ENCODE results near the gene ELAVL1. TPM values are rescaled to one million over a fixed set of nuclear protein-coding genes. Genes with fewer than 3 reads are reported as not detected.

The ELAVL1 gene
- total and polyA plus RNA-seq, 9 of the 15 experiments (the other 6 are each of a cell fraction or from before 2014, with no cell fraction given) = 4.3 to 172 (median 69.2) TPM

- no peaks in the 10 kb centered on the region; the same call in 1 of the 2 replicates for H3K9me3 ChIP-seq (replicated peaks; ENCODE audit: control insufficient read depth, insufficient read depth, low read depth, low read length)
- no peak for DNase-seq (ENCODE audit: extremely low read depth in 1 of 4, low spot score in 3 of 4)
- ChIA-PET CTCF (ENCODE audit: low intra/inter-chr PET ratio) (no interaction called here), POLR2A (interaction anchor here (1.0 kb wide), 1 partner anchor 8 kb away, joined by 3 read pairs; no protein-coding TSS in a partner anchor)
- BruUV-seq (replicated peaks) = no TSS peak
- 0 out of 4 replicates have a peak overlapping the region, but pooled peaks of 1 of the 2 experiments have one; percentile 38 for H3K9ac ChIP-seq (ENCODE audit: insufficient read depth in 1 of 2, low read depth in 2 of 2, low read length in 2 of 2)
- H3K4me3 ChIP-seq = no peak overlapping the region
- no peaks in the 10 kb centered on the region for H3K27me3 ChIP-seq (ENCODE audit: control insufficient read depth in 2 of 2, insufficient read depth in 2 of 2, low read length in 2 of 2)
- H3K4me2 ChIP-seq (ENCODE audit: insufficient read depth, low read length) = no peak overlapping the region
- TF ChIP-seq ZNF41 (CRISPR knock-in tag; conservative IDR thresholded peaks at IDR 0.05) (no peak), ZNF75A (CRISPR knock-in tag; IDR thresholded peaks at IDR 0.05) (no peak), POLR2G (IDR thresholded peaks at IDR 0.05; ENCODE audit: low read depth, low read length) (0 out of 2 replicates have a peak, but pooled peaks have one; percentile 51), ZFP91 (CRISPR knock-in tag; IDR thresholded peaks at IDR 0.05) (no peak), BCL6 (CRISPR knock-in tag; IDR thresholded peaks at IDR 0.05) (no peak)
- 87% methylated on average over 7 of the region's 8 CpGs for WGBS (ENCODE audit: insufficient coverage, low coverage, missing lambda C conversion rate)
- no peak overlapping the region for H3K27ac ChIP-seq (ENCODE audit: extremely low read depth, low read depth, low read length)
- peaks cover 49% of the 10 kb centered on the region for H3K79me2 ChIP-seq (ENCODE audit: control insufficient read depth, insufficient read depth, low read length)
- H3K36me3 ChIP-seq (ENCODE audit: control insufficient read depth, insufficient read depth, low read length) = peaks cover 93% of the 10 kb centered on the region
- in situ Hi-C loops (cut with MboI) = no loop called here
- intact Hi-C loops (cut with micrococcal nuclease) = no loop called here
- ATAC-seq = no peak
- FAIRE-seq = no peak
- H2AFZ ChIP-seq (ENCODE audit: low read depth, low read length) = no peak overlapping the region
- peaks cover 12 to 45% of the 10 kb centered on the region in 2 experiments; a peak in 4 of 5 replicates for H3K4me1 ChIP-seq (replicated peaks in 1 of 2; ENCODE audit: control insufficient read depth in 2 of 2, insufficient read depth in 2 of 2, low read length in 2 of 2)
- peaks cover 3% of the 10 kb centered on the region for H3K9me1 ChIP-seq (ENCODE audit: control insufficient read depth, insufficient read depth, low read length)
- peaks cover 29% of the 10 kb centered on the region; the same call in 1 of the 2 replicates for H4K20me1 ChIP-seq (replicated peaks; ENCODE audit: control insufficient read depth, insufficient read depth, low read length)
Measured at GRCh38 chr19:7979559-7979958, 25.9 kb downstream of the ELAVL1 start.
